Vagina (tissue), 2 donors: ENCODE measurements around the gene KRT75. TPM values are rescaled to one million over a fixed set of nuclear protein-coding genes. Genes with fewer than 3 reads are reported as not detected.

Experiments
- DNase-seq, 2 donors: peaks; one replicate each; pipeline ENCODE4 v3.0.0-alpha.2; 2017; ENCODE audit errors: extremely low spot score in 2 of 2
- H3K27ac ChIP-seq: fragments of 200-600 bp; sonication (generic); one replicate; pipeline ENCODE4 v1.5.1; 2019
- H3K27me3 ChIP-seq: fragments of 200-600 bp; sonication (generic); one replicate; pipeline ENCODE4 v1.5.1; 2019
- H3K36me3 ChIP-seq, 2 donors: fragments of 200-600 bp; sonication (generic); one replicate each; pipeline ENCODE4 v1.5.1; 2017 to 2019
- H3K4me1 ChIP-seq: fragments of 200-600 bp; sonication (generic); one replicate; pipeline ENCODE4 v1.5.1; 2019
- H3K4me3 ChIP-seq, 2 donors: fragments of 200-600 bp; sonication (generic); 1 replicate in 1 of 2; 2 replicates in 1 of 2; pipeline ENCODE4 v1.5.1; 2016 to 2019
- H3K9me3 ChIP-seq: fragments of 200-600 bp; sonication (generic); one replicate; pipeline ENCODE4 v1.5.1; 2019
- CTCF ChIP-seq, 3 experiments: fragments of 450-650 bp in 2 of 3; fragments of 200-600 bp in 1 of 3; sonication (generic) in 1 of 3; IDR thresholded peaks; one replicate each; pipeline ENCODE4 v1.5.1; 2017 to 2019; ENCODE audit warnings: antibody characterized with exemption in 3 of 3, mild to moderate bottlenecking in 2 of 3, moderate library complexity in 2 of 3
- POLR2A ChIP-seq, 2 donors: fragments of 450-650 bp; IDR thresholded peaks; one replicate each; pipeline ENCODE4 v1.6.1; 2017; ENCODE audit warnings: antibody characterized with exemption in 2 of 2, mild to moderate bottlenecking in 2 of 2, moderate library complexity in 2 of 2
- POLR2AphosphoS5 ChIP-seq, 2 donors: sonication (generic); formaldehyde crosslinking; IDR thresholded peaks; one replicate each; pipeline ENCODE4 v1.9.0; 2017; ENCODE audit warnings: antibody characterized with exemption in 2 of 2, mild to moderate bottlenecking in 2 of 2, low read depth in 1 of 2; ENCODE audit not compliant: insufficient read depth in 1 of 2
- intact Hi-C: fragments of 100-400 bp; cut with DNase I; formaldehyde crosslinking; loops from one replicate; pipeline ENCODE4 v1.15.1; 2023
- total RNA-seq: library from RNA; depleted of rRNA; stranded (reverse); fragments of >200 nt; gene quantifications from one replicate; pipeline ENCODE4 v1.2.3, GENCODE V29; 2016

Gene KRT75
- total RNA-seq, 1 donor from 2014 or later: not detected

DNA sequence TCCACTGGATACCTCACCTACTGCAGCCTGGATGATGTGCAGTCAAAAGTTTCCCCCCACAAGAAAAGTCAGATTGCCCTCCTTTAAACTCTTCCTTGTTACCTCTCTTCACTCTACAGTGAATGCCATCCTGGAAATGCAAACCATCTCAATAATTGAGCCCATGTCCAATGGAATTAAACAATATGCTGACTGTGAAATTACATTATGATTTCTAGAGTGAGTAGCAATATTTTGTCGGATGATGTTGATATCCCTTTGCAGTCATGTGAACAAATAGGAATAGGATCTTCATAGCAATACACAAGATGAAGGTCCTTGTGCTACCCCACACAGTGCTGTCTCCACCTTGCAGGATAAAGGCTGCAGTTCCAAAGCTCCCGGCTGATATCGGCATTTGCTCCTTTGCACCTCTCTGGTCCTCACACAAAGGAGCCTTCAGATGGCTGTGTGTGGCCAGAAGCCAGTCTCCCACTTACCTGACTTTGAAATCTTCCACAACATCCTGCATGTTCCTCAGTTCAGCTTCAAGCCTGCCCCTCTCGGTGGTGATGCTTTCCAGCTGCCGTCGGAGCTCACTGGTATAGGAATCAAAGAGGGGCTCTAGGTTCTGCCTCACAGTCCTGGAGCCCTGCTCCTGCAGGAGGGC is 1.5 kb downstream of the KRT75 start:
- DNase-seq: peak; percentile 31 to 75
- no peak for TF ChIP-seq CTCF (IDR thresholded peaks at IDR 0.05)
- no peak for TF ChIP-seq POLR2AphosphoS5 (IDR thresholded peaks at IDR 0.05; ENCODE audit: insufficient read depth in 1 of 2, low read depth in 1 of 2)
- no peak for TF ChIP-seq POLR2A (IDR thresholded peaks at IDR 0.05)
- Histone ChIP-seq H3K27ac (no peak overlapping the region), H3K27me3 (no peaks in the 10 kb centered on the region), H3K4me3 (no peak overlapping the region), H3K4me1 (peaks cover 23% of the 10 kb centered on the region), H3K36me3 (no peaks in the 10 kb centered on the region), H3K9me3 (no peaks in the 10 kb centered on the region)
- intact Hi-C loops: no loop called here

GRCh38 chr12:52428121-52428520 is 6.0 kb downstream of the KRT75 start:
- H3K4me1 ChIP-seq: peaks cover 11% of the 10 kb centered on the region
- intact Hi-C loops: no loop called here
- H3K27me3 ChIP-seq: no peaks in the 10 kb centered on the region
- no peaks in the 10 kb centered on the region for H3K36me3 ChIP-seq
- TF ChIP-seq CTCF (IDR thresholded peaks at IDR 0.05) (no peak), POLR2A (IDR thresholded peaks at IDR 0.05) (no peak), POLR2AphosphoS5 (IDR thresholded peaks at IDR 0.05; ENCODE audit: insufficient read depth in 1 of 2, low read depth in 1 of 2) (no peak)
- DNase-seq: no peak
- no peak overlapping the region for H3K27ac ChIP-seq
- no peaks in the 10 kb centered on the region for H3K9me3 ChIP-seq
- no peak overlapping the region for H3K4me3 ChIP-seq

DNA sequence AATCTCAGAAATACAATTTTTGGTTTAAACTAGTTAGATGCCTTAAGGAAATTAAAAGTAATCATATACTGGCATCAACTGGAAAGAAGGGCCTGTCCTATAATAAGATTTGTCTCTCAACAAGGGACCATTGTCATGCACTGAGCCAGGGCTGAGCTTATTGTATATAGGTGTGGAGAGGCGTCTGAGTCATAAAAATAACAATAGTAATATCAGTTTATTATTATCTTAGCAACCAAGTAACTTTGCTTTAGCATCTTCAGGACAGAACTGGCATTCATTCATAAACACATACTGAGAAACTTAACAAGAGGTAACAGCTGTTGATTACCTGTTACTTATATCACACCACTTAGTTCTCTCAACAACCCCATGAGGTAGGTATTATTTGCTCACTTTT is 7.1 kb downstream of the KRT75 start:
- Histone ChIP-seq H3K36me3 (no peaks in the 10 kb centered on the region), H3K4me1 (peaks cover 13% of the 10 kb centered on the region), H3K27me3 (no peaks in the 10 kb centered on the region), H3K27ac (no peak overlapping the region), H3K4me3 (no peak overlapping the region), H3K9me3 (no peaks in the 10 kb centered on the region)
- no peak for TF ChIP-seq CTCF (IDR thresholded peaks at IDR 0.05)
- TF ChIP-seq POLR2AphosphoS5 (IDR thresholded peaks at IDR 0.05; ENCODE audit: insufficient read depth in 1 of 2, low read depth in 1 of 2): no peak
- TF ChIP-seq POLR2A (IDR thresholded peaks at IDR 0.05): no peak
- intact Hi-C loops: no loop called here
- DNase-seq: no peak

GRCh38 chr12:52426034-52426433 is 8.1 kb downstream of the KRT75 start:
- intact Hi-C loops: no loop called here

More at GRCh38 chr12:52426034-52426433, 8.1 kb downstream of the KRT75 start:
- no peak for TF ChIP-seq POLR2A (IDR thresholded peaks at IDR 0.05)
- TF ChIP-seq CTCF (IDR thresholded peaks at IDR 0.05): no peak
- TF ChIP-seq POLR2AphosphoS5 (IDR thresholded peaks at IDR 0.05; ENCODE audit: insufficient read depth in 1 of 2, low read depth in 1 of 2): no peak
- Histone ChIP-seq H3K4me1 (peaks cover 13% of the 10 kb centered on the region), H3K36me3 (no peaks in the 10 kb centered on the region), H3K27ac (no peak overlapping the region), H3K9me3 (no peaks in the 10 kb centered on the region), H3K27me3 (no peaks in the 10 kb centered on the region), H3K4me3 (no peak overlapping the region)
- no peak for DNase-seq
